Kidney glomerular epithelial cell (primary cell): ENCODE data around the gene TMPRSS3.

ENCODE experiments used
- DNase-seq: peaks from one replicate; lab custom pipeline; 2025; lab: John Stamatoyannopoulos, UW

Gene TMPRSS3

DNA sequence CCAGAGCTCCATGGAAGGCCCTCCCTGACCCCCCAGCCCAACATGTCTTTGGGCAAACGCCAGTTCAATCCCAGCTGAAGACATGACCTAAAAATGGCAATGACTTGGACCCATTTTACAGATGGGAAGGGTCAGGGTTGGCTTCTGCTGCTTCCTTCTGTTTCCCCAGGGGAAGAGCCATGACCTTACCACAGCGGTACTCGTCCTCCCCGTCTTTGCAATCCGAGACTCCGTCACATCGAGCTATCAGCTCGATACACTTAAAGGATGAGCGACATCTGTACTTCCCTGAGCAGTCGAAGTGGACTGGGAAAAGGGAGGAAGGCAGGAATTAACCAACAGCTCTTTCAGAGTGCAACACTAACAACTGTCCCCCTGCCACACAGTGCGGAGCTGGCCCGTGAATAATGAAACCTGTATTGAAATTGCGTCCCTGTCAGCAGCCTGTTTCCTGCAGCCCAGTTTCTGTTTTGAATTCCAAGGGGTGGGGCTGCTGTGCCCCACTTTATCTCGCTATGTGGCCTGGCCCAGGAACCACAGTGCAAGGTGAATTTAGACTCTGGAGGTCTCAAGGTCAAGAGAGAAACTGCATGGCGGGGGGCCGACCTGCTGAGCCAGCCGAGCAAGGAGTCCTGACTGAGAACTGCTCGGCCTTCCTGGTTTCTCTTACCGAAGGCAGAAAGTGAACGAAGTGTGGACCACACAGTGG is 7.0 kb downstream of the TMPRSS3 start:
- DNase-seq: no peak

- no peak for DNase-seq
Observed at GRCh38 chr21:42387843-42388340, 8.0 kb downstream of the TMPRSS3 start.

DNA sequence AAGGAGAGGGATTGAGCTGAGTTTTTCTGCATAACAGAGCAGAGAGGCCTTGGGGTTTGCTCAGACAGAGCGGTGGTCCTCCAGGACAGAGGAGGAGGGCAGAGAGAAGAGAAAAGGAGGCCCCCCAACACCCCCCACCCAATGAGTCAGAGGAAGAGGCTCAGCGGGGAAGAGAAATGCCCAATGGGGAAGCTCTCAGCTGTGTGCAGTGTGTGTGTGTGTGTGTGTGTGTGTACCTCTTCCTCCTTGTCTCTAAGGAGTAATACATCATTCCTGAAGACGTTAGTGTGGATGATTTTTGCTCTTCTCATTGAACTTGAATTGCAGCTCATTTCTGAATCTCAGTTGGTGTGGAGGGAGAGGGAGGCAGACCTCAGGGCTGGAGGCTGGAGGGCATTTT is 8.7 kb downstream of the TMPRSS3 start:
- no peak for DNase-seq

DNA sequence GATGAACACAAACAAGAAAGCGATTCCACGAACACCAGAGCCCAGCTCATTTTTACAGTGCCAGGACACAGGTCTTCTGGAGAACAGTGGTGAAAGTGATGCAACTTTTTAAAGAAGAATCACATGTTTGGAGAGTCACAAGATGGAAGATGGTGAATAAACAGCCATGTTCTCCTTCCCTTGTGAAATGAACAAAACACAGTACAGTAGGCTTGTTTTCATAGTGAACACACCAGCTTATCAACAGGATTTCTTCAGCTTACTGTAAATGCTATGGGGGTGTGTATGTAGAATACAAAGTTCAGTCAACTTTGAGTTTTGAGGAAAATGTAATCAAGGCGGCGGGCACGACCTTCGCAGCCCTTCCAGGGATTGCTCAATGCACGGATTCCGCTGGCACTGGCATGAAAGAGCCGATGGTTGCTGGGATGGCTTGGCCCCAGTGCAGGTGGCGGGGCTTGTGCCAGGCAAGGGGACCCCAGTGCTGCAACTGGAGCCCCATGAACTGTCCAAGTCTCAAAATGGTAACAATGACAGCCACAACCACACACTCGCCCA is 9.7 kb downstream of the TMPRSS3 start:
- DNase-seq: no peak

- no peak for DNase-seq
Observed at GRCh38 chr21:42385619-42386018, 10.2 kb downstream of the TMPRSS3 start.

DNA sequence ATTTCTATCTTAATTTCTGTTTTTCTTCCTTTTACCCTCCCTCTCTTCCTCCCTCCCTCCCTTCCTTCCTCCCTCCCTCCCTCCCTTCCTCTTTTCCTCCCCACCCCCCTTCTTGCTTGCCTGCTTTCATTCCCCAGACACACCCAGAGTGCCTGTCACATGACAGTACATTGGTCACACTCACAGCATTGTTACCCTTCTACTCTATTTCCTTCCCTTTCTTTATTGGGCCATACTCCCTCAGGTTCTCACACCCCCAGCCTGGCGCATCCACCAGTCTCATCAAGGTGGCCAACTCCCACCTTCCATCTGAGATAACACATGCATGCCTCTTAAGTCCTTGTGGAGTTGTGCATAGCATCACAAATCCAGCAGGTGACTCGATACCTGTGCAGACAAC is 10.9 kb downstream of the TMPRSS3 start:
- DNase-seq: no peak

DNA sequence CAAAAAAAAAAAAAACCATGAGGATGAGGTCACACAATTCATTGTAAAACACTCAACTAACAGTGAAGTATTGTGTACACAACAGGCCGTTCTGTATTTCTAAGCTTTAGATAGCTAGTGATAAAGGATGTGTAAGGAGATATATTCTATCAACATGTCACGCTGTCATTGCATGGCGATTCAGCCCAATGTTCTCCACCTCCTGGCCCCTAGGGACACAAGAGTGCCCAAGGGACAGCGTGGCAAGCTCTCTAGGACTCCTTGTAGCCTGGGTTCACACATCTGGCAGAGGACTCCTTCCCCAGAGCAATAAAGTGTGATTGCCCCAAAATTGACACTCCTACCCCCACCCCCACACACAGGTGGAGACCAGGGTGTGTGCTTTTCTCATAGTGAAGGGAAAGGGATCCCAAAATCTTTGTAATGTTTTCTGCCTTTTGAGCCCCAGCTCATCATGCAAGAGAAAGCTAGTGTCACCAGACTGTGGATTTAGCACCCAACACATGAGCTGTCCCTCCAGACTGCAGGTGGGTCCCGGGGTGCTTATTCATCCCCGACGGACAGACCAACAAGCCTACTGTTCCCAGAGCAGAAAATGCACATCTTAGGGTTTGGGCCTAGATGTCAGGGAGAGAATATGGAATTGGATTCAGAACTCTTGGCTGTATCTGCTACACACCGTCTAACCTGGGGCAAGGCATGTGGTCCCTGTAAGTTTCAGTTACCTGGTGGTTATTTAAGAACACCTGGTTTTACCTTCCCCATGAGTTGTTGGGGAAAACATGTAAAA is 11.5 kb downstream of the TMPRSS3 start:
- no peak for DNase-seq

- DNase-seq: no peak
Observed at GRCh38 chr21:42383331-42383730, 12.5 kb downstream of the TMPRSS3 start.

DNA sequence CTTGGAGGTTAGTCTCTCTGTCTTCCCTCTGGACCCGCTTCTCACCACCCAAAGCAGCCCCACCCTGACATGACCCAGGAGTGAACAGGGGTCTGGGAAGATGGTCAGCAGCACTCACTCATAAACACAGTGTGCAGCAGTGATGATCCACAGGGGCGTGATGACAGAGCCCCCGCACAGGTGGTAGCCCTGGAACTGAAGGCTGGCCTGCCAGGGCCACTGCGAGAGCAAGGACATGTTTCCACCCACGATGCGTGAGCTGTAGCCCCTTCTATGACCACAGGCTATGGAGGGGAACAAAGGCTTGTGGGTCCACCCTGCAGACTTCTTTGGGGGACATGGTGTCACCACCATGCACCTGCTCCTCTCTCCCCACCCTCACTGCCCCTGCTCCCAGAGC is 12.9 kb downstream of the TMPRSS3 start:
- DNase-seq: no peak

DNA sequence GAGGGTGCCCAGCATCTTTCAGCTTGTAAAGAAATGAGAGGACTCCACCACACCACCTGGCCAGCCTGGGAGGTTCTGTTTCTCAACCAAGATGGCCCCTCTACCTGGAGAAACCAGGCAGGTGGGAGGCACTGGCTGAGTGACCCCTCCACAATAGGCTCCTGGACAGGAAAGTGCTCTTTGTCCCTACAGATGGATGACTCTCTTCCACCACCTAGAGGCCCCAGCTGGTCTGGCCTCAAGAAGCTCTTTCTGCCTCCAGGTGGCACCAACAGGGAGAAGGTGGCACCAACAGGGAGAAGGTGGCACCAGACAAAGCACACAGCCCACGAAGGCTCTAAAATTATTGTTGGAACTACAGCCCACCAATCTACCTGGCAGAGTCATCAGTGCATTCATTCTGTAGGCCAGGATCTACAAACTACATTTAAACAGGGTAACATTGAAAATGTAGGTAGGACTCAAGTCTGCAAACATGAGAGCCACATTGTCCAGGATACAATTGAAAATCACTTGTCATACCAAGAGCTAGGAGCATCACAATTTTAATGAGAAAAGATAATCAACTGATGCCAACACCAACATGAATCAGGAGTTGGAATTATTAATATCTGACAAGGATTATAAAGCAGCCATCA is 14.4 kb downstream of the TMPRSS3 start:
- DNase-seq: no peak

DNA sequence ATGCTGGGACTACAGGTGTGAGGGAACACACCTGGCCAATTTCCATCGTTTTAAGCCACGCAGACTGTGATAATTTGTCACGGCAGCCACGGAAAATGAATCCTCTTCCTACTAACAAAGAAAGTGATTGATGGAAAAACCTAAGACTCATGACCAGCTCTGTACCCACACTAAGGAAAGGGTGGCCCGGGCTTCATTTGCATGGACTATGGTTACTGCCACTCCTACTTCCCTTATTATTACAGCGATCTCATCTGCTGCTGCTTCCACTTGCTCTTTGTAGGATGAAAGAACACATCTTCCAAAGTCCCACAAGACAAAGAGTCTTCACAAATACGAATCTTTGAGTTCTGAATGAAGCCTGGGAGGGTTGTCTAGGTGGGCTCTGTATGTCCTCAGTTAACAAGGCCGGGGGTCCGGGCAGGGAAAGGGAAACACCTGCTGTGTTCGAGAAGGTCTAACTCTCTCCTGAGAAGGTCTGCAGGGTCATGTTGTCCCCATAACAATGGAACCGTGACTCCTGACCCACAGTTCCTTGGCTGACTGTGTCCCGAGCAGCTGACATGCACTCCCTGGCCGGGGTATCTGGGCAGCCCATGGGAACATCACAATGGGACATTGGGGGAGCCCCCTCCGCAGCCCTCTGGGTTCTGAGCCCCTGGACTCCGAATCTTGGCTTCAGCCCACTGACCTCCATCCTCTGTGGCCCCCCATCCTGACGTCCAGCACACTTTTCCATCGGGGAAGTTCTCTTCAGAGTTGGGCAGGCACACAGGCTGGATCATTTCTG is 16.2 kb downstream of the TMPRSS3 start:
- no peak for DNase-seq

- no peak for DNase-seq
Observed at GRCh38 chr21:42378418-42378817, 17.4 kb downstream of the TMPRSS3 start.

- no peak for DNase-seq
Observed at GRCh38 chr21:42377951-42378340, 17.9 kb downstream of the TMPRSS3 start.

DNA sequence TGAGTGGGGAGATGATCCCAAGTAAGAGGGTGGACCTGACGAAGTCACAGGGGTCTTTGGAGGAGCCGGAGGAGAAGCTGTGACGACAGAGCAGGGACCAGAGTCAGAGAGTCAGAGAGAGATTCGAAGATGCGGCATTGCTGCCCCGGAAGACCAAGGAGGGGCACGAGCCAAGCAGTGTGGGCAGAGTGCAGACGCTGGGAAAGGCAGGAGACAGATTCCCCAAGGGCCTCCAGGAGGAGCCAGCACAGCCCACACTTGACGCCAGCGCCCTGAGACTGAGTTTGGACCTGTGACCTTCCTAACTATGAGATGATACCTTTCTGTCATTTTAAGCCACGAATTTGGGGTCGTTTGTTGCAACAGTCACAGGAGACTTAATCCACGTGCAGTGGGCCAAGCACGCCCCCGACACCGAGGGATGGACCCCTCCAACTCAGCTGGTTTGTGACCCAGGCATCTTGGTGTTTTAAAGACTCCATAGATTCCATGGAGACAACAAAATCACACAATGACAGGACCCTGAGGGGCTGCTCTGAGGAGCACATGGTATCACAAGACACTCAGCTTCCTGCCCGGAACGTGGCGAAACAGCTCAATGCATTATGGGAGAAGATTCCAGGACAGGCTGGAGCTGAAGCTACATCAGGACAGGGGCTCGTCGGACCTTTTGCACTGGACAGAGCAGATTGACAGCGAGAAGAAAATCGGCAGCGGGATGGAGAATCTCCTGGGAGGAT is 18.5 kb downstream of the TMPRSS3 start:
- DNase-seq: no peak

DNA sequence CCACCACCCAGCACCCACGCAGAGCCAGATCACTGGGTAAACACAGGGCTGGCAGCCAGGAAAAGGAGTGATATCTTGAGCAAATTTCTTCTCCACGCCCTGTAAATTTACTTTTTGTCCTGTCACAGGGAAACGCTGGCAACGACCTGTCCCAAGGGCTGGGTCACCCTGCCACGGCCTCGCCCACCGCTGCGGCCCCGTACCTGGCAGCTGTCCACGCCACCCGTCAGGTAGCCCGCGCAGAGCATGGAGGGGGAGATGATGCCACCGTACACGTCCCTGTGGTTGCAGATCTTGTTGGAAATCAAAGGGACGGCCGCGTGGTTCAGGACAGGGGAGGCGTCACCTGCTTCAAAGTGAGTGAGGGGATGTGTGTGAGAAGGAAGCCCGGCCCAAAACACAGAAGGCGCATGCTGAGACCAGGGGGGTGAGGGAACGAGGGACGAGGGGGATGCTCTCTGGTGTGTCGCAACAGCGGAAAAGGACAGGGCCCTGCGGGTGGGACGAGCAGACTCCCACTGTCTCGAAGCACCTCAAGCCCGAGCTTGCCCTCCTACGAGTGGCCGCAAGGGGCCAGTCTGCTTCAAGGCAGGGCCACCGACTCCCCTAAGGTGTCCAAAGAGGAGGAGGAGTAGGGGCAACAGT is 19.4 kb downstream of the TMPRSS3 start:
- DNase-seq: no peak

- DNase-seq: no peak
Observed at GRCh38 chr21:42375966-42376337, 19.9 kb downstream of the TMPRSS3 start.

GRCh38 chr21:42375506-42375905 is 20.3 kb downstream of the TMPRSS3 start:
- DNase-seq: no peak

DNA sequence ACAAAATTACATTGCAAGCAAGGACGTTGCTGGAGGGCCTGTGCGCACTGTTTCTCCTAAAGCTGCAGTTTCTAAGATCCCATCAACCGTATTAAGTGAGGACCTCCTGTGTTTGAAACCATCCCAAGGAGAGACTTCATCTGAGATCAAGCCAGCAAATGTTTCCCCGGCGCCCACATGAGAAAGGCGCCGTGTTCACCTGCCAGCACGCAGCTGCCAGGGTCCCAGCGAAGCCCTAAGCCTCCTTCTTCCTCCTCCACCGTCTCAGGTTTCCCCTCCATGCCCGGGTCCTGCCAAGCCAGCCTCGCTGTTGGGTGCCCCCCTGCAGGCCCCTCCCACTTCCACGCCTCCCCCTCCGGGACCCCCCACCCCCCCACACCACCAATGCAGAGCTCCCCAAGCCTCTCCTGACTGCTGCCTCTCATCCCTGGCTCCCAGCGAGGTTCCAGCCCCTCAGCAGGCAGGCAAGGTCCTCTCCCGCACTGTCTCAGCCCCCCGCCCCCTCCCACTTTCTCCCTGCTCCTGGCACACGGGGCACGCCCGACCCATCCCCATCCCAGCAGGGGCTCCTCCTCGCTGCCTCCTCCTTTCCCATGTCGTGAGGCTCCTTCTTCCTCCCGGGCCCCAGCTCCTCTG is 20.9 kb downstream of the TMPRSS3 start:
- no peak for DNase-seq

- no peak for DNase-seq
Observed at GRCh38 chr21:42374457-42374856, 21.4 kb downstream of the TMPRSS3 start.

DNA sequence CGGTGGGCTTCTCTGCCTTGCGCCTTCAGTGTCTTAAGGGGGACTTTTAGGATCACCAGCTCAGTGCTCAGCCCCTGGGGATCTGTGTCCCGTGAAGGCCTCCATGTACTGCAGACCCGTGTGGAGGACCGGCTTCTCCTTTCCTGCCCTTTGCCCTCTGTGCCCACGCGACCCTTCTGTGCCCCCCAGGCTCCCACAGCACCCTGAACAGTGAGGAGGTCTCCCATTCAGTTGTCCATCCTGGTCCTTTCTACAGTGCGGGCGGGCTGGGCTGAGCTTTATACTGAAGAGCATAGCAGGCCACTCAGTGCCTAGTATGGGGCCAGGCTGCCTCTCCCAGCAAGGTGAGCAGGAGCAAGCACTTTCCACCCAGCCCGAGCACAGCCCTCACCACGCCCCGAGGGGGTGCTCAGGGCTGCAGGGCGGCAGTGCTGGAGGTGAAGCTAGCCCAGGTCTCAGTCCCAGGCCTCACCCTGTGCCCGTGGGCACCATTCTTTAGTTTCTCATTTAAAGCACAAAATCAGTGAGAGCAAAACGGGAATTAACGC is 21.9 kb downstream of the TMPRSS3 start:
- DNase-seq: no peak
